ENCODE data around the gene COL15A1. TPM values are rescaled to one million over a fixed set of nuclear protein-coding genes. Genes with fewer than 3 reads are reported as not detected.

Gene COL15A1
- polyA plus RNA-seq, 1 donor (not counting 4 experiments of a cell fraction or from before 2014, with no cell fraction given): not detected

DNA sequence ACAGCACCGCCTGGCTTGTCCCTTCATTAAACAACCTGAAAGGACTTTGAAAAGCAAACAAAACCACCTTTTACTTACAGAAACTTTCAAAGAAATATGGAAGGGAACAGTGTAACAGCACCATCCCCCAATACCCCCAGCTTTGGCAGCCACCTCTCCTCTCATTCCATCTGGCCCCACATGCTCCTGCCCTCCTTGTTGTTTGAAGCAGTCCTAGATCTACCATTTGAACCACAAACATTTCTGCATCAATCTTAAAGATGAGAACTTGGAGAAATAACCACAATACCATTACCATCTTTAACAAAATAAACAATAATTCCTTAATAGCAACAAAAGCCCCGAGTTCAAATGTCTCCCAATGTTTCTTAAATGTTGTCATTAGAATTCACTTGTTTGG, 17.8 kb upstream of the COL15A1 start:
- Histone ChIP-seq H3K4me1 (ENCODE audit: control insufficient read depth, extremely low read depth, insufficient read depth, low read length) (no peaks in the 10 kb centered on the region), H3K4me3 (ENCODE audit: control insufficient read depth in 2 of 3, extremely low read depth in 1 of 3, insufficient read depth in 2 of 3, low read depth in 1 of 3, low read length in 3 of 3) (no peak overlapping the region), H2AFZ (ENCODE audit: control insufficient read depth, low read length) (no peak overlapping the region), H3K27ac (ENCODE audit: control insufficient read depth, insufficient read depth, low read length) (no peak overlapping the region), H3K9ac (ENCODE audit: control insufficient read depth, extremely low read depth, insufficient read depth, low read length) (no peak overlapping the region), H3K36me3 (ENCODE audit: control insufficient read depth in 2 of 2, extremely low read depth in 1 of 2, insufficient read depth in 2 of 2, low read length in 2 of 2) (no peaks in the 10 kb centered on the region), H3K9me3 (ENCODE audit: control insufficient read depth, low read depth, low read length) (no peaks in the 10 kb centered on the region), H3K79me2 (ENCODE audit: control insufficient read depth, insufficient read depth, low read length) (no peaks in the 10 kb centered on the region), H3K4me2 (ENCODE audit: control insufficient read depth, extremely low read depth, insufficient read depth, low read depth, low read length) (no peak overlapping the region), H4K20me1 (ENCODE audit: control insufficient read depth, extremely low read depth, insufficient read depth, low read length) (no peaks in the 10 kb centered on the region), H3K9me1 (ENCODE audit: control insufficient read depth, extremely low read depth, insufficient read depth, low read length) (no peaks in the 10 kb centered on the region), H3K27me3 (ENCODE audit: control insufficient read depth, extremely low read depth, insufficient read depth, low read length) (peaks cover 21% of the 10 kb centered on the region)
- dilution Hi-C loops (cut with MboI; ENCODE audit: extremely low pct_ligation_motif_present, low sequenced_read_pairs): no loop called here
- no peak for FAIRE-seq
- no peak for DNase-seq (ENCODE audit: low read depth, low spot score)
- no peak for TF ChIP-seq EZH2 (IDR thresholded peaks at IDR 0.05; ENCODE audit: low read length)
- TF ChIP-seq, protein P1, sequence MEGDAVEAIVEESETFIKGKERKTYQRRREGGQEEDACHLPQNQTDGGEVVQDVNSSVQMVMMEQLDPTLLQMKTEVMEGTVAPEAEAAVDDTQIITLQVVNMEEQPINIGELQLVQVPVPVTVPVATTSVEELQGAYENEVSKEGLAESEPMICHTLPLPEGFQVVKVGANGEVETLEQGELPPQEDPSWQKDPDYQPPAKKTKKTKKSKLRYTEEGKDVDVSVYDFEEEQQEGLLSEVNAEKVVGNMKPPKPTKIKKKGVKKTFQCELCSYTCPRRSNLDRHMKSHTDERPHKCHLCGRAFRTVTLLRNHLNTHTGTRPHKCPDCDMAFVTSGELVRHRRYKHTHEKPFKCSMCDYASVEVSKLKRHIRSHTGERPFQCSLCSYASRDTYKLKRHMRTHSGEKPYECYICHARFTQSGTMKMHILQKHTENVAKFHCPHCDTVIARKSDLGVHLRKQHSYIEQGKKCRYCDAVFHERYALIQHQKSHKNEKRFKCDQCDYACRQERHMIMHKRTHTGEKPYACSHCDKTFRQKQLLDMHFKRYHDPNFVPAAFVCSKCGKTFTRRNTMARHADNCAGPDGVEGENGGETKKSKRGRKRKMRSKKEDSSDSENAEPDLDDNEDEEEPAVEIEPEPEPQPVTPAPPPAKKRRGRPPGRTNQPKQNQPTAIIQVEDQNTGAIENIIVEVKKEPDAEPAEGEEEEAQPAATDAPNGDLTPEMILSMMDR (optimal IDR thresholded peaks at IDR 0.05 in 1 of 3, IDR thresholded peaks at IDR 0.05 in 1 of 3, conservative IDR thresholded peaks at IDR 0.05 in 1 of 3; ENCODE audit: extremely low read depth in 1 of 3, insufficient read depth in 2 of 3, low read length in 3 of 3): no peak

DNA sequence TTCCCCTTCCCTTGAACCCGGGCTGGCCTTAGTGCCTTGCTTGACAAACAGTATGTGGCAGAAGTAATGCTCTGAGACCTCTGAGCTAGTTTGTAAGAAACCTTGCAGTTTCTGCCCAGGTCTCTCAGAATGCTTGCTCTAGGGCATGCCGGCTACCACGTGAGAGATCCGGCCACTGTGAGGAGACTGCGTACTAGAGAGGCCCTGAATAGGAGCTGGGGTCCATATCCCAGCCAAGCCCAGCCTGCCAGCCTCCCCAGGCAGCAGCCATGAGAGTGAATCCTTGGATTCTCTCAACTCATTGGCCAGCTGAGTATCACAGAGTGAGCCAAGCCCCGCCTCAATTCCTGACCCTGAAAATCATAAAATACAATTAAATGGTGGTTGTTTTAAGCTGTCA, 16.0 kb upstream of the COL15A1 start:
- FAIRE-seq: no peak
- no peaks in the 10 kb centered on the region for H3K4me1 ChIP-seq (ENCODE audit: control insufficient read depth, extremely low read depth, insufficient read depth, low read length)
- H2AFZ ChIP-seq (ENCODE audit: control insufficient read depth, low read length): no peak overlapping the region

More for the DNA sequence above, 16.0 kb upstream of the COL15A1 start:
- H3K4me2 ChIP-seq (ENCODE audit: control insufficient read depth, extremely low read depth, insufficient read depth, low read depth, low read length): no peak overlapping the region
- H3K27me3 ChIP-seq (ENCODE audit: control insufficient read depth, extremely low read depth, insufficient read depth, low read length): peaks cover 21% of the 10 kb centered on the region
- no peaks in the 10 kb centered on the region for H3K9me3 ChIP-seq (ENCODE audit: control insufficient read depth, low read depth, low read length)
- H3K9me1 ChIP-seq (ENCODE audit: control insufficient read depth, extremely low read depth, insufficient read depth, low read length): no peaks in the 10 kb centered on the region
- no peak overlapping the region for H3K9ac ChIP-seq (ENCODE audit: control insufficient read depth, extremely low read depth, insufficient read depth, low read length)
- TF ChIP-seq, protein P1 (optimal IDR thresholded peaks at IDR 0.05 in 1 of 3, IDR thresholded peaks at IDR 0.05 in 1 of 3, conservative IDR thresholded peaks at IDR 0.05 in 1 of 3; ENCODE audit: extremely low read depth in 1 of 3, insufficient read depth in 2 of 3, low read length in 3 of 3): no peak
- TF ChIP-seq EZH2 (IDR thresholded peaks at IDR 0.05; ENCODE audit: low read length): peak; percentile 35
- dilution Hi-C loops (cut with MboI; ENCODE audit: extremely low pct_ligation_motif_present, low sequenced_read_pairs): no loop called here
- no peaks in the 10 kb centered on the region for H3K36me3 ChIP-seq (ENCODE audit: control insufficient read depth in 2 of 2, extremely low read depth in 1 of 2, insufficient read depth in 2 of 2, low read length in 2 of 2)
- H3K27ac ChIP-seq (ENCODE audit: control insufficient read depth, insufficient read depth, low read length): no peak overlapping the region
- H3K79me2 ChIP-seq (ENCODE audit: control insufficient read depth, insufficient read depth, low read length): no peaks in the 10 kb centered on the region
- H4K20me1 ChIP-seq (ENCODE audit: control insufficient read depth, extremely low read depth, insufficient read depth, low read length): no peaks in the 10 kb centered on the region
- H3K4me3 ChIP-seq (ENCODE audit: control insufficient read depth in 2 of 3, extremely low read depth in 1 of 3, insufficient read depth in 2 of 3, low read depth in 1 of 3, low read length in 3 of 3): no peak overlapping the region
- no peak for DNase-seq (ENCODE audit: low read depth, low spot score)
